Left lung (tissue), 10 donors: ENCODE measurements around the gene ADCY2. TPM values are rescaled to one million over a fixed set of nuclear protein-coding genes. Genes with fewer than 3 reads are reported as not detected.

Source experiments
- ATAC-seq: fragments of 200-7000 bp; cut with Tn5 transposase; one replicate; pipeline ENCODE4 v1.9.1; 2020; ENCODE audit warnings: moderate library complexity
- DNase-seq, 4 donors: peaks; one replicate each; pipeline ENCODE4 v3.0.0-alpha.2; 2013 to 2020
- H3K27ac ChIP-seq, 2 donors: fragments of 200-600 bp; sonication (generic) in 1 of 2; one replicate each; pipeline versions ENCODE4 v1.5.0 to v1.8.0; 2020 to 2021
- H3K27me3 ChIP-seq, 2 donors: fragments of 200-600 bp; sonication (generic) in 1 of 2; one replicate each; pipeline versions ENCODE4 v1.5.0 to v1.8.0; 2020 to 2021
- H3K36me3 ChIP-seq, 2 donors: fragments of 200-600 bp; sonication (generic) in 1 of 2; one replicate each; pipeline versions ENCODE4 v1.5.0 to v1.8.0; 2020 to 2021
- H3K4me1 ChIP-seq, 2 donors: fragments of 200-600 bp; one replicate each; pipeline ENCODE4 v1.8.0; 2021
- H3K4me3 ChIP-seq, 2 donors: fragments of 200-600 bp; sonication (generic) in 1 of 2; one replicate each; pipeline versions ENCODE4 v1.5.0 to v1.8.0; 2020 to 2021; ENCODE audit warnings: mild to moderate bottlenecking in 1 of 2
- H3K9me3 ChIP-seq, 2 donors: fragments of 200-600 bp; sonication (generic) in 1 of 2; one replicate each; pipeline versions ENCODE4 v1.5.0 to v1.8.0; 2020 to 2021
- intact Hi-C, 2 donors: fragments of 100-400 bp; cut with DNase I; formaldehyde crosslinking; loops; one replicate each; pipeline versions ENCODE4 v1.11.2 to v1.14.2; 2022
- polyA plus RNA-seq, 6 donors: library from polyadenylated mRNA; unstranded; fragments of 120-200 nt; gene quantifications; one replicate each; pipeline ENCODE4 v1.2.1, GENCODE V29; 2013; ENCODE audit not compliant: insufficient read length in 6 of 6
- total RNA-seq, 2 donors: library from RNA; stranded (reverse); fragmentation: NEBNext Ultra II Directional; extraction: Animal tissue kit (Norgen Biotek cat#: 25700); gene quantifications; one replicate each; pipeline ENCODE4 v1.2.1, GENCODE V29; 2021
- TF ChIP-seq, protein P1 (sequence below), 2 donors: fragments of 200-600 bp; sonication (generic) in 1 of 2; IDR thresholded peaks; one replicate each; pipeline versions ENCODE4 v1.5.0 to v1.8.0; 2021; ENCODE audit warnings: antibody characterized with exemption in 2 of 2
- donor health status: DM: no; HTN: yes; CAD: no.
- donor health status: DM: no; HTN: no; CAD: no.

ADCY2 gene
- total and polyA plus RNA-seq, 8 donors: 0.34 to 14.0 (median 9.6) TPM

- H3K4me3 ChIP-seq: no peak overlapping the region
- ATAC-seq (no peak), DNase-seq (no peak)
- H3K27ac ChIP-seq: no peak overlapping the region
- H3K4me1 ChIP-seq: no peaks in the 10 kb centered on the region
- H3K9me3 ChIP-seq: no peaks in the 10 kb centered on the region
- TF ChIP-seq, protein P1, sequence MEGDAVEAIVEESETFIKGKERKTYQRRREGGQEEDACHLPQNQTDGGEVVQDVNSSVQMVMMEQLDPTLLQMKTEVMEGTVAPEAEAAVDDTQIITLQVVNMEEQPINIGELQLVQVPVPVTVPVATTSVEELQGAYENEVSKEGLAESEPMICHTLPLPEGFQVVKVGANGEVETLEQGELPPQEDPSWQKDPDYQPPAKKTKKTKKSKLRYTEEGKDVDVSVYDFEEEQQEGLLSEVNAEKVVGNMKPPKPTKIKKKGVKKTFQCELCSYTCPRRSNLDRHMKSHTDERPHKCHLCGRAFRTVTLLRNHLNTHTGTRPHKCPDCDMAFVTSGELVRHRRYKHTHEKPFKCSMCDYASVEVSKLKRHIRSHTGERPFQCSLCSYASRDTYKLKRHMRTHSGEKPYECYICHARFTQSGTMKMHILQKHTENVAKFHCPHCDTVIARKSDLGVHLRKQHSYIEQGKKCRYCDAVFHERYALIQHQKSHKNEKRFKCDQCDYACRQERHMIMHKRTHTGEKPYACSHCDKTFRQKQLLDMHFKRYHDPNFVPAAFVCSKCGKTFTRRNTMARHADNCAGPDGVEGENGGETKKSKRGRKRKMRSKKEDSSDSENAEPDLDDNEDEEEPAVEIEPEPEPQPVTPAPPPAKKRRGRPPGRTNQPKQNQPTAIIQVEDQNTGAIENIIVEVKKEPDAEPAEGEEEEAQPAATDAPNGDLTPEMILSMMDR (IDR thresholded peaks at IDR 0.05): no peak
- intact Hi-C loops: no loop called here
- peaks cover 0 to 16% of the 10 kb centered on the region in 2 donors for H3K27me3 ChIP-seq
- no peaks in the 10 kb centered on the region for H3K36me3 ChIP-seq
These were observed 368.5 kb downstream of the ADCY2 start for GRCh38 chr5:7764452-7764851.

DNA sequence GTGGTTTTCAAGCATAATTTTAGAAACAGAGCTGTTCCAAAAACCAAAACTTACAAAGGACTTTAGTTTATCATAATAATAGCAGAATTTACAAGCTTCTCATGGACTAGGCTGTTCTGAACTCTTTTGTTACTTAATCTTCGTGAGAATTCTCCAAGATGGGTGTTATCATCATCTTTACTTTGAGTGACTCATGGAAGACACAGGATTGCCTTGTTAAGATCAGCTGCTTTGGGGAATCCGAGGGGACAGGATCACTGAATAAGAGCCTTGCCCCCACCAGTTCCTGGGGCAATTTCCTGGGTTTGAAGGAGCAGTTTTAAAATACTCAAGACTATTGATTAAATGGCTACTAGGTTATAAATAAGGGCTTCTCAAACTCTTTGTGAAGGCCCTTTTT is 374.5 kb downstream of the ADCY2 start:
- Histone ChIP-seq H3K27ac (no peak overlapping the region), H3K36me3 (no peaks in the 10 kb centered on the region), H3K9me3 (no peaks in the 10 kb centered on the region), H3K4me3 (no peak overlapping the region), H3K27me3 (peaks cover 0 to 16% of the 10 kb centered on the region in 2 donors), H3K4me1 (no peaks in the 10 kb centered on the region)
- TF ChIP-seq, protein P1 (IDR thresholded peaks at IDR 0.05): no peak
- no peak for DNase-seq
- intact Hi-C loops: no loop called here
- no peak for ATAC-seq

DNA sequence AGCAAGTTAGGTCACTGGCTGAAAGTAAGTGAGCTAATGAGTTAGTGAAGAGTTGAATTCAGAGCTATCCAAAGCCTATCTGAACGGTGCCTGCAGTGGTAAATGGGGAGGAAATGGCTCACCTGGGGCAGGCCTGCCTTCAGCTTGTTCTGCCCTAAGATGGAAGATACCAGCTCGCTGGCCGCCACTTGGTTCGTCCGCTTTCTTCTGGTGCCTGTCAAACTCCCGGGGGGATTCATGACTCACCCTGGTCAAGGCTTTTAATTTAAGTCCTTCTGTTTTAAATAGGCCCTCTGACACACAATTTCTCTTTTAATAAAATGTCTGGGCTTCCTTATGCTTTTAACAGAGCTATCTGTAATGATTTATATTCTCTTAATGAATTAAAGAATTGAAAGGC is 376.2 kb downstream of the ADCY2 start:
- TF ChIP-seq, protein P1 (IDR thresholded peaks at IDR 0.05): no peak
- Histone ChIP-seq H3K27ac (no peak overlapping the region), H3K27me3 (peaks cover 0 to 1% of the 10 kb centered on the region in 2 donors), H3K4me3 (no peak overlapping the region), H3K36me3 (no peaks in the 10 kb centered on the region), H3K9me3 (no peaks in the 10 kb centered on the region), H3K4me1 (no peaks in the 10 kb centered on the region)
- ATAC-seq (no peak), DNase-seq (no peak)
- intact Hi-C loops: no loop called here

GRCh38 chr5:7773178-7773577 is 377.2 kb downstream of the ADCY2 start:
- H3K4me1 ChIP-seq: no peaks in the 10 kb centered on the region
- no peak for ATAC-seq
- no peak overlapping the region for H3K4me3 ChIP-seq
- no peaks in the 10 kb centered on the region for H3K27me3 ChIP-seq
- intact Hi-C loops: no loop called here
- DNase-seq: no peak
- no peak overlapping the region for H3K27ac ChIP-seq
- no peaks in the 10 kb centered on the region for H3K9me3 ChIP-seq
- no peaks in the 10 kb centered on the region for H3K36me3 ChIP-seq
- TF ChIP-seq, protein P1 (IDR thresholded peaks at IDR 0.05): no peak

GRCh38 chr5:7776442-7776841 is 380.5 kb downstream of the ADCY2 start:
- no peak for DNase-seq
- Histone ChIP-seq H3K27me3 (peaks cover 0 to 18% of the 10 kb centered on the region in 2 donors), H3K36me3 (no peaks in the 10 kb centered on the region), H3K27ac (no peak overlapping the region), H3K4me1 (no peaks in the 10 kb centered on the region), H3K4me3 (no peak overlapping the region), H3K9me3 (no peaks in the 10 kb centered on the region)
- ATAC-seq: no peak
- intact Hi-C loops: no loop called here
- TF ChIP-seq, protein P1 (IDR thresholded peaks at IDR 0.05): no peak
